PC-3 (cell line): ENCODE data around the gene EP400. TPM values are rescaled to one million over a fixed set of nuclear protein-coding genes. Genes with fewer than 3 reads are reported as not detected.

Experiments
- ATAC-seq: fragments of 200-7000 bp; cut with Tn5 transposase; 2 replicates; pipeline ENCODE4 v1.9.1; 2020; ENCODE audit warnings: mild to moderate bottlenecking, moderate library complexity
- BruUV-seq: library from RNA; stranded (reverse); fragments of 400-500 nt; replicated peaks from 2 replicates; lab custom pipeline; 2021; lab: Mats Ljungman, UMichigan
- CTCF ChIA-PET: fragments of 300-600 bp; sonication (Branson Sonifier 250); formaldehyde crosslinking; loops from one replicate; lab custom pipeline; 2022; ENCODE audit warnings: antibody characterized with exemption; lab: Charles Lee
- POLR2A ChIA-PET: fragments of 300-600 bp; sonication (Branson Sonifier 250); formaldehyde crosslinking; loops from one replicate; lab custom pipeline; 2022; ENCODE audit warnings: antibody characterized with exemption; ENCODE audit not compliant: unreplicated experiment; lab: Charles Lee
- DNase-seq: peaks from one replicate; pipeline ENCODE4 v3.0.0-alpha.2; 2015
- H2AFZ ChIP-seq: fragments of 300-600 bp; sonication (generic); 2 replicates; pipeline ENCODE4 v1.6.0; 2016; ENCODE audit warnings: antibody characterized with exemption, low read length
- H3F3A ChIP-seq: fragments of 300-600 bp; sonication (generic); one replicate; pipeline ENCODE4 v1.6.0; 2017; ENCODE audit warnings: antibody characterized with exemption, low read length, control low read depth, mild to moderate bottlenecking; ENCODE audit not compliant: unreplicated experiment
- H3K27ac ChIP-seq: fragments of 300-600 bp; sonication (generic); 2 replicates; pipeline ENCODE4 v1.5.1; 2016; ENCODE audit warnings: mild to moderate bottlenecking, low read length
- H3K27me3 ChIP-seq: fragments of 300-600 bp; sonication (generic); 2 replicates; pipeline ENCODE4 v1.6.1; 2016; ENCODE audit warnings: low read length, mixed read lengths
- H3K36me3 ChIP-seq: fragments of 300-600 bp; sonication (generic); 2 replicates; pipeline ENCODE4 v1.6.1; 2016; ENCODE audit warnings: low read depth, mixed run types, low read length, mixed read lengths
- H3K4me1 ChIP-seq: fragments of 300-600 bp; sonication (generic); 2 replicates; pipeline ENCODE4 v1.5.1; 2016; ENCODE audit warnings: low read length; ENCODE audit not compliant: insufficient read depth
- H3K4me2 ChIP-seq: fragments of 300-600 bp; sonication (generic); 2 replicates; pipeline ENCODE4 v1.6.0; 2016; ENCODE audit warnings: low read length
- H3K4me3 ChIP-seq: fragments of 300-600 bp; sonication (generic); 2 replicates; pipeline ENCODE4 v1.5.1; 2016; ENCODE audit warnings: mild to moderate bottlenecking, low read length, mixed read lengths
- H3K79me2 ChIP-seq: fragments of 300-600 bp; sonication (generic); 2 replicates; pipeline ENCODE4 v1.6.1; 2017; ENCODE audit warnings: low read length, mixed read lengths
- H3K9ac ChIP-seq: fragments of 300-600 bp; sonication (generic); 2 replicates; pipeline ENCODE4 v1.6.0; 2016; ENCODE audit warnings: mild to moderate bottlenecking, low read length
- H3K9me2 ChIP-seq: fragments of 300-600 bp; sonication (generic); replicated peaks from 2 replicates; pipeline ENCODE4 v1.6.1; 2016; ENCODE audit warnings: mixed run types, low read length, mixed read lengths
- H3K9me3 ChIP-seq: fragments of 300-600 bp; sonication (generic); 2 replicates; pipeline ENCODE4 v1.6.1; 2016; ENCODE audit warnings: low read length, mixed read lengths
- H4K20me1 ChIP-seq: fragments of 300-600 bp; sonication (generic); 2 replicates; pipeline ENCODE4 v1.6.1; 2016; ENCODE audit warnings: low read length, mixed read lengths
- CTCF ChIP-seq: fragments of 300-600 bp; sonication (generic); conservative IDR thresholded peaks from 2 replicates; pipeline ENCODE4 v1.5.1; 2017; ENCODE audit warnings: antibody characterized with exemption, low read depth, mild to moderate bottlenecking, low read length
- EZH2 ChIP-seq: fragments of 300-600 bp; sonication (generic); IDR thresholded peaks from one replicate; pipeline ENCODE4 v1.6.1; 2017; ENCODE audit warnings: antibody characterized with exemption, mild to moderate bottlenecking, low read length; ENCODE audit not compliant: unreplicated experiment
- EZH2phosphoT487 ChIP-seq: fragments of 300-600 bp; sonication (generic); IDR thresholded peaks from 2 replicates; pipeline ENCODE4 v1.6.1; 2018; ENCODE audit warnings: mild to moderate bottlenecking, antibody characterized with exemption, low read length, borderline replicate concordance
- intact Hi-C: fragments of 100-400 bp; cut with micrococcal nuclease; formaldehyde crosslinking; loops from 2 replicates; pipeline ENCODE4 v1.9.0; 2023
- total RNA-seq: library from RNA; depleted of rRNA; stranded (reverse); fragments of >200 nt; gene quantifications from 2 replicates; pipeline ENCODE4 v1.2.3, GENCODE V29; 2014

EP400 gene
- total RNA-seq, 1 experiment from 2014 or later: 20.2 TPM

GRCh38 chr12:132125736-132126135 is 176.0 kb downstream of the EP400 start:
- H3K4me1 ChIP-seq: peaks cover 3% of the 10 kb centered on the region; the same call in 1 of the 2 replicates
- BruUV-seq: no TSS peak

DNA sequence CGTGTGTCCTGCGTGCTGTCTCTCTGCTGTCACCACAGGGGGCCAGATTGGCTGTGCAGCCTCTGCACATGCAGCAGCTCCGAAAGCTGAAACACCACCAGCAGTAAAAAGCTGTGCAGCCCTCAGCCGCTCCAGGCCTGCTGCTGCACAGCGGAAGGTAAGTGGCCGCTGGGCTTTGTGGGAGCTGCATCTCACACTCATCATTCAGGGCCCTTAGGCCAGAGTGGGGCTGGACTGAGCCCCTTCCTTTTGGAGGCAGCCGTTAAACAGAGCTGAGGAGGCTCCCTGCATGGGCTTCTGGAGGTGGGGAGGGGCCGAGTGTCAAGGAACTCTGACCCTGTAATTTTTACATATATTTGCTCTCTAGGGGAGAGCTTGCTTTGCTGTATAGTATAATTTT is 177.3 kb downstream of the EP400 start:
- H3K27ac ChIP-seq: no peak overlapping the region
- intact Hi-C loops: no loop called here
- H3K9ac ChIP-seq: no peak overlapping the region
- peaks cover 54% of the 10 kb centered on the region for H3K36me3 ChIP-seq
- H3F3A ChIP-seq: no peaks in the 10 kb centered on the region
- no peak overlapping the region for H3K4me2 ChIP-seq
- no peaks in the 10 kb centered on the region for H3K79me2 ChIP-seq
- DNase-seq: no peak
- H3K9me3 ChIP-seq: no peaks in the 10 kb centered on the region
- peaks cover 3% of the 10 kb centered on the region; the same call in 1 of the 2 replicates for H3K4me1 ChIP-seq
- H2AFZ ChIP-seq: no peak overlapping the region
- H3K4me3 ChIP-seq: no peak overlapping the region
- ATAC-seq: no peak
- POLR2A ChIA-PET: no interaction called here
- H4K20me1 ChIP-seq: no peaks in the 10 kb centered on the region
- TF ChIP-seq EZH2phosphoT487 (no peak), CTCF (no peak), EZH2 (no peak)
- CTCF ChIA-PET: no interaction called here
- BruUV-seq: no TSS peak
- H3K9me2 ChIP-seq: no peaks in the 10 kb centered on the region
- H3K27me3 ChIP-seq: no peaks in the 10 kb centered on the region

More at GRCh38 chr12:132125736-132126135, 176.0 kb downstream of the EP400 start:
- Histone ChIP-seq H3K27ac (no peak overlapping the region), H3K9ac (no peak overlapping the region), H2AFZ (no peak overlapping the region), H3K36me3 (peaks cover 58% of the 10 kb centered on the region), H4K20me1 (no peaks in the 10 kb centered on the region), H3K9me2 (no peaks in the 10 kb centered on the region), H3K9me3 (no peaks in the 10 kb centered on the region), H3F3A (no peaks in the 10 kb centered on the region), H3K4me2 (no peak overlapping the region), H3K4me3 (no peak overlapping the region), H3K79me2 (no peaks in the 10 kb centered on the region), H3K27me3 (no peaks in the 10 kb centered on the region)
- POLR2A ChIA-PET: no interaction called here
- ATAC-seq (no peak), DNase-seq (no peak)
- intact Hi-C loops: no loop called here
- CTCF ChIA-PET: no interaction called here
- TF ChIP-seq EZH2: no peak
- no peak for TF ChIP-seq EZH2phosphoT487
- TF ChIP-seq CTCF: no peak

GRCh38 chr12:132129007-132129406 is 179.3 kb downstream of the EP400 start:
- H3K27me3 ChIP-seq: no peaks in the 10 kb centered on the region
- 0 out of 2 replicates have a peak overlapping the region, but pooled peaks have one; percentile 28 for H3K27ac ChIP-seq
- H3K4me2 ChIP-seq: no peak overlapping the region
- ChIA-PET CTCF (no interaction called here), POLR2A (no interaction called here)
- H3K4me1 ChIP-seq: peaks cover 3% of the 10 kb centered on the region; the same call in 1 of the 2 replicates
- H3K9me3 ChIP-seq: no peaks in the 10 kb centered on the region
- peaks cover 46% of the 10 kb centered on the region for H3K36me3 ChIP-seq
- TF ChIP-seq CTCF: no peak
- no peak for TF ChIP-seq EZH2
- TF ChIP-seq EZH2phosphoT487: no peak
- DNase-seq: no peak
- H3F3A ChIP-seq: no peaks in the 10 kb centered on the region
- no peak overlapping the region for H3K9ac ChIP-seq
- no peaks in the 10 kb centered on the region for H4K20me1 ChIP-seq
- no TSS peak for BruUV-seq
- H3K9me2 ChIP-seq: no peaks in the 10 kb centered on the region
- H2AFZ ChIP-seq: no peak overlapping the region
- intact Hi-C loops: no loop called here
- H3K4me3 ChIP-seq: no peak overlapping the region
- H3K79me2 ChIP-seq: no peaks in the 10 kb centered on the region
- no peak for ATAC-seq
